T-helper 9 cell (primary cell): Measurements from ENCODE around the gene RPL19.

ENCODE experiments used
- DNase-seq: peaks from one replicate; pipeline ENCODE4 v3.0.0-alpha.2; 2020

The RPL19 gene

GRCh38 chr17:39173526-39174274 is 26.4 kb upstream of the RPL19 start:
- no peak for DNase-seq

GRCh38 chr17:39174920-39175694 is 25.0 kb upstream of the RPL19 start:
- peak; percentile 80 for DNase-seq

GRCh38 chr17:39175695-39176093 is 24.4 kb upstream of the RPL19 start:
- DNase-seq = no peak

GRCh38 chr17:39177256-39177655 is 22.8 kb upstream of the RPL19 start:
- DNase-seq = no peak

- DNase-seq = no peak
Observed at GRCh38 chr17:39178536-39178935, 21.5 kb upstream of the RPL19 start.

GRCh38 chr17:39181303-39181702 is 18.8 kb upstream of the RPL19 start:
- no peak for DNase-seq

GRCh38 chr17:39183045-39183444 is 17.0 kb upstream of the RPL19 start:
- DNase-seq = no peak

GRCh38 chr17:39183720-39184119 is 16.4 kb upstream of the RPL19 start:
- DNase-seq = no peak

GRCh38 chr17:39186481-39187002 is 13.5 kb upstream of the RPL19 start:
- DNase-seq = no peak

GRCh38 chr17:39187152-39187830 is 12.8 kb upstream of the RPL19 start:
- DNase-seq = no peak

GRCh38 chr17:39191750-39192510 is 8.2 kb upstream of the RPL19 start:
- DNase-seq = no peak

- DNase-seq = no peak
Observed at GRCh38 chr17:39192901-39193300, 7.2 kb upstream of the RPL19 start.

- no peak for DNase-seq
Observed at GRCh38 chr17:39193346-39193745, 6.7 kb upstream of the RPL19 start.

- DNase-seq = no peak
Observed at GRCh38 chr17:39194089-39194984, 5.7 kb upstream of the RPL19 start.

GRCh38 chr17:39194985-39195524 is 5.0 kb upstream of the RPL19 start:
- no peak for DNase-seq

- no peak for DNase-seq
Observed at GRCh38 chr17:39195568-39196160, 4.4 kb upstream of the RPL19 start.

GRCh38 chr17:39196241-39196807 is 3.8 kb upstream of the RPL19 start:
- DNase-seq = no peak

GRCh38 chr17:39196808-39197291 is 3.2 kb upstream of the RPL19 start:
- no peak for DNase-seq

- DNase-seq = peak; percentile 76
Observed at GRCh38 chr17:39197380-39198185, 2.5 kb upstream of the RPL19 start, which contains the start of gene CACNB1. TSS of gene CACNB1 (minus strand) at chr17:39197669. CDS start at chr17:39197495, 174 bp downstream.
